Measurements from ENCODE around the gene ASRGL1.
A peak's percentile ranks its signal among the peaks of the same experiment; 100 is the strongest.

The ASRGL1 gene

GRCh38 chr11:62420882-62421281, 83.6 kb downstream of the ASRGL1 start:
- DNase-seq: no peak
- no peaks in the 10 kb centered on the region for H3K9me3 ChIP-seq
- H3K4me1 ChIP-seq: no peaks in the 10 kb centered on the region
- TF ChIP-seq, protein P1, sequence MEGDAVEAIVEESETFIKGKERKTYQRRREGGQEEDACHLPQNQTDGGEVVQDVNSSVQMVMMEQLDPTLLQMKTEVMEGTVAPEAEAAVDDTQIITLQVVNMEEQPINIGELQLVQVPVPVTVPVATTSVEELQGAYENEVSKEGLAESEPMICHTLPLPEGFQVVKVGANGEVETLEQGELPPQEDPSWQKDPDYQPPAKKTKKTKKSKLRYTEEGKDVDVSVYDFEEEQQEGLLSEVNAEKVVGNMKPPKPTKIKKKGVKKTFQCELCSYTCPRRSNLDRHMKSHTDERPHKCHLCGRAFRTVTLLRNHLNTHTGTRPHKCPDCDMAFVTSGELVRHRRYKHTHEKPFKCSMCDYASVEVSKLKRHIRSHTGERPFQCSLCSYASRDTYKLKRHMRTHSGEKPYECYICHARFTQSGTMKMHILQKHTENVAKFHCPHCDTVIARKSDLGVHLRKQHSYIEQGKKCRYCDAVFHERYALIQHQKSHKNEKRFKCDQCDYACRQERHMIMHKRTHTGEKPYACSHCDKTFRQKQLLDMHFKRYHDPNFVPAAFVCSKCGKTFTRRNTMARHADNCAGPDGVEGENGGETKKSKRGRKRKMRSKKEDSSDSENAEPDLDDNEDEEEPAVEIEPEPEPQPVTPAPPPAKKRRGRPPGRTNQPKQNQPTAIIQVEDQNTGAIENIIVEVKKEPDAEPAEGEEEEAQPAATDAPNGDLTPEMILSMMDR (IDR thresholded peaks at IDR 0.05; ENCODE audit: low read depth, low read length): no peak
- no peak overlapping the region for H3K4me3 ChIP-seq (ENCODE audit: low read depth, low read length)
- H3K27me3 ChIP-seq: no peaks in the 10 kb centered on the region
- H3K36me3 ChIP-seq: no peaks in the 10 kb centered on the region

GRCh38 chr11:62421996-62422395, 84.7 kb downstream of the ASRGL1 start:
- TF ChIP-seq, protein P1 (IDR thresholded peaks at IDR 0.05; ENCODE audit: low read depth, low read length): no peak
- no peaks in the 10 kb centered on the region for H3K27me3 ChIP-seq
- H3K9me3 ChIP-seq: no peaks in the 10 kb centered on the region
- no peaks in the 10 kb centered on the region for H3K36me3 ChIP-seq
- DNase-seq: no peak
- no peaks in the 10 kb centered on the region for H3K4me1 ChIP-seq
- H3K4me3 ChIP-seq (ENCODE audit: low read depth, low read length): no peak overlapping the region

DNA sequence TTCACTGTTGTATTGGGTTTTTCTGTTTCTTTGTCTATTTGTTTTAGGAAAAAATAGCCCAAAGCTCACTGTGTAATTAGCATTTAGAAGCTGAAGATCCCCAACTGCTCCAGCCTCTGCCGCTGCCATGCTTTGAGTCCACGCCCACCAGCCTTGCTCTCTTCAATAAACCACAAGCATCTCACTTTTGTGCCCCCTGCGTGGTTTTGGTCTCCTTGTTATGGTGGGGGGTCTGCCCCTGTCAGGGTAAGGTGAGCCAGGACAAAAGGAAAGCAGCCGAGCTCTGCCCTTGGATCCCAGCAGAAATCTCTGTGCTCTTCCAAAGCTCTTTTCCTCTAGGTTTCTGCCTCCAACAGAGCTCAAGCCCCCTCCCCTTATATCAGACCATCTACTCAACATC, 85.8 kb downstream of the ASRGL1 start:
- Histone ChIP-seq H3K4me3 (ENCODE audit: low read depth, low read length) (no peak overlapping the region), H3K27me3 (no peaks in the 10 kb centered on the region), H3K9me3 (no peaks in the 10 kb centered on the region), H3K4me1 (peaks cover 5% of the 10 kb centered on the region), H3K36me3 (no peaks in the 10 kb centered on the region)
- TF ChIP-seq, protein P1 (IDR thresholded peaks at IDR 0.05; ENCODE audit: low read depth, low read length): no peak
- DNase-seq: no peak

- DNase-seq: peak; percentile 20
- Histone ChIP-seq H3K36me3 (no peaks in the 10 kb centered on the region), H3K27me3 (no peaks in the 10 kb centered on the region), H3K4me1 (peaks cover 8% of the 10 kb centered on the region), H3K4me3 (ENCODE audit: low read depth, low read length) (no peak overlapping the region), H3K9me3 (no peaks in the 10 kb centered on the region)
- TF ChIP-seq, protein P1 (IDR thresholded peaks at IDR 0.05; ENCODE audit: low read depth, low read length): no peak
Measured at GRCh38 chr11:62427630-62428233, 90.5 kb downstream of the ASRGL1 start.

- DNase-seq: no peak
- peaks cover 8% of the 10 kb centered on the region for H3K4me1 ChIP-seq
Measured at GRCh38 chr11:62428871-62429560, 91.8 kb downstream of the ASRGL1 start.

More at GRCh38 chr11:62428871-62429560, 91.8 kb downstream of the ASRGL1 start:
- H3K36me3 ChIP-seq: no peaks in the 10 kb centered on the region
- no peaks in the 10 kb centered on the region for H3K9me3 ChIP-seq
- TF ChIP-seq, protein P1 (IDR thresholded peaks at IDR 0.05; ENCODE audit: low read depth, low read length): no peak
- H3K27me3 ChIP-seq: no peaks in the 10 kb centered on the region
- no peak overlapping the region for H3K4me3 ChIP-seq (ENCODE audit: low read depth, low read length)

Data from BE2C (cell line).